Endothelial cell (in vitro differentiated cells): ENCODE results near the gene HPS3. TPM values are rescaled to one million over a fixed set of nuclear protein-coding genes. Genes with fewer than 3 reads are reported as not detected.

Source experiments
- DNase-seq: peaks from one replicate; pipeline ENCODE4 v3.0.0; 2021; ENCODE audit warnings: low spot score
- H3K27ac Mint-ChIP-seq: one replicate; pipeline ENCODE4 v1.8.0; 2021; ENCODE audit warnings: mixed read lengths, inconsistent platforms; ENCODE audit not compliant: unreplicated experiment
- H3K27me3 Mint-ChIP-seq: one replicate; pipeline ENCODE4 v1.8.0; 2021; ENCODE audit warnings: mild to moderate bottlenecking, moderate library complexity, mixed read lengths, inconsistent platforms; ENCODE audit not compliant: unreplicated experiment
- H3K36me3 Mint-ChIP-seq: one replicate; pipeline ENCODE4 v1.8.0; 2021; ENCODE audit warnings: mild to moderate bottlenecking, low read depth, mixed read lengths, inconsistent platforms; ENCODE audit not compliant: unreplicated experiment
- H3K4me1 Mint-ChIP-seq: one replicate; pipeline ENCODE4 v1.8.0; 2021; ENCODE audit warnings: mild to moderate bottlenecking, mixed read lengths, inconsistent platforms; ENCODE audit not compliant: unreplicated experiment
- H3K4me3 Mint-ChIP-seq: one replicate; pipeline ENCODE4 v1.8.0; 2021; ENCODE audit warnings: mild to moderate bottlenecking, mixed read lengths, inconsistent platforms; ENCODE audit not compliant: unreplicated experiment
- H3K9me3 Mint-ChIP-seq: one replicate; pipeline ENCODE4 v1.8.0; 2021; ENCODE audit warnings: mixed read lengths, inconsistent platforms; ENCODE audit not compliant: unreplicated experiment
- total RNA-seq: library from RNA; stranded (reverse); fragmentation: NEBNext Ultra II Directional; extraction: Animal tissue kit (Norgen Biotek cat#: 25700); gene quantifications from one replicate; pipeline ENCODE4 v1.2.1, GENCODE V29; 2021; ENCODE audit not compliant: unreplicated experiment
- TF ChIP-seq, protein P1 (sequence below): fragments of 200-600 bp; sonication (generic); IDR thresholded peaks from one replicate; pipeline ENCODE4 v1.5.0; 2021; ENCODE audit warnings: antibody characterized with exemption; ENCODE audit not compliant: unreplicated experiment

The HPS3 gene
- total RNA-seq, 1 donor from 2014 or later: 18.8 TPM

GRCh38 chr3:149179220-149179619 lies 49.8 kb downstream of the HPS3 start:
- Mint-ChIP-seq H3K27ac (peak overlapping the region; percentile 89), H3K4me1 (peaks cover 10% of the 10 kb centered on the region), H3K4me3 (no peak overlapping the region), H3K9me3 (no peaks in the 10 kb centered on the region), H3K36me3 (peaks cover 4% of the 10 kb centered on the region), H3K27me3 (peaks cover 1% of the 10 kb centered on the region)
- DNase-seq: no peak
- TF ChIP-seq, protein P1, sequence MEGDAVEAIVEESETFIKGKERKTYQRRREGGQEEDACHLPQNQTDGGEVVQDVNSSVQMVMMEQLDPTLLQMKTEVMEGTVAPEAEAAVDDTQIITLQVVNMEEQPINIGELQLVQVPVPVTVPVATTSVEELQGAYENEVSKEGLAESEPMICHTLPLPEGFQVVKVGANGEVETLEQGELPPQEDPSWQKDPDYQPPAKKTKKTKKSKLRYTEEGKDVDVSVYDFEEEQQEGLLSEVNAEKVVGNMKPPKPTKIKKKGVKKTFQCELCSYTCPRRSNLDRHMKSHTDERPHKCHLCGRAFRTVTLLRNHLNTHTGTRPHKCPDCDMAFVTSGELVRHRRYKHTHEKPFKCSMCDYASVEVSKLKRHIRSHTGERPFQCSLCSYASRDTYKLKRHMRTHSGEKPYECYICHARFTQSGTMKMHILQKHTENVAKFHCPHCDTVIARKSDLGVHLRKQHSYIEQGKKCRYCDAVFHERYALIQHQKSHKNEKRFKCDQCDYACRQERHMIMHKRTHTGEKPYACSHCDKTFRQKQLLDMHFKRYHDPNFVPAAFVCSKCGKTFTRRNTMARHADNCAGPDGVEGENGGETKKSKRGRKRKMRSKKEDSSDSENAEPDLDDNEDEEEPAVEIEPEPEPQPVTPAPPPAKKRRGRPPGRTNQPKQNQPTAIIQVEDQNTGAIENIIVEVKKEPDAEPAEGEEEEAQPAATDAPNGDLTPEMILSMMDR: no peak

- Mint-ChIP-seq H3K4me1 (peaks cover 14% of the 10 kb centered on the region), H3K4me3 (no peak overlapping the region), H3K27ac (no peak overlapping the region), H3K27me3 (peaks cover 3% of the 10 kb centered on the region), H3K36me3 (peaks cover 4% of the 10 kb centered on the region), H3K9me3 (no peaks in the 10 kb centered on the region)
- no peak for DNase-seq
- TF ChIP-seq, protein P1: no peak
Observed at GRCh38 chr3:149180057-149180573, 50.7 kb downstream of the HPS3 start.

- no peak for DNase-seq
- Mint-ChIP-seq H3K27me3 (peaks cover 3% of the 10 kb centered on the region), H3K4me3 (no peak overlapping the region), H3K4me1 (peaks cover 19% of the 10 kb centered on the region), H3K27ac (no peak overlapping the region), H3K36me3 (peaks cover 4% of the 10 kb centered on the region), H3K9me3 (no peaks in the 10 kb centered on the region)
- TF ChIP-seq, protein P1: no peak
Observed at GRCh38 chr3:149181182-149181581, 51.7 kb downstream of the HPS3 start.

DNA sequence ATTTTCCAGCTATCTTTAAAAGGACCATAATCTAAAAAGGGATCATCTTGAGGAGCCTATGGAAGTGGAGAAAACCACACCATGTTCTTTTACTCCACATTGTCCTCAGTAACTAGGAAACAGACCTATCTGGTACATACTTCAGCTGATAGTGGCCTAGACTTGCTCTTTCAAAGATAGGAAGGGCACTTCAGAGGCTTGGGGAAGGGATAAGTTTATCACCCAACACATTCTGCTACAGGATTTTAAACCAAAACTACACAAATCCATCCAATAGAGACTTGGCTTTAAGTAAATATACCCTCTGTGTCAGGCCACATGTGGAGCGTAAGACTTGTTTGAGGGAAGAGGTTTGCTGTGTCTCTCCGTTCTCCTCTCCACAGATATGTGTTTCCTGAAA lies 56.8 kb downstream of the HPS3 start:
- Mint-ChIP-seq H3K36me3 (no peaks in the 10 kb centered on the region), H3K27me3 (peaks cover 2% of the 10 kb centered on the region), H3K9me3 (no peaks in the 10 kb centered on the region), H3K27ac (no peak overlapping the region), H3K4me1 (peaks cover 28% of the 10 kb centered on the region), H3K4me3 (no peak overlapping the region)
- TF ChIP-seq, protein P1: no peak
- DNase-seq: no peak

- Mint-ChIP-seq H3K4me3 (no peak overlapping the region), H3K27me3 (peaks cover 2% of the 10 kb centered on the region), H3K4me1 (peaks cover 32% of the 10 kb centered on the region), H3K27ac (no peak overlapping the region), H3K36me3 (no peaks in the 10 kb centered on the region), H3K9me3 (no peaks in the 10 kb centered on the region)
- TF ChIP-seq, protein P1: no peak
- no peak for DNase-seq
Observed at GRCh38 chr3:149186721-149187120, 57.3 kb downstream of the HPS3 start.
